Hepatocyte (in vitro differentiated cells): Measurements from ENCODE around the gene SWAP70.

ENCODE experiments used
- EZH2 ChIP-seq: fragments of 200-600 bp; sonication (generic); IDR thresholded peaks from 2 replicates; pipeline ENCODE4 v1.6.1; 2016; ENCODE audit warnings: antibody characterized with exemption, mild to moderate bottlenecking, borderline replicate concordance
- TF ChIP-seq, protein P1 (sequence below): fragments of 200-600 bp; sonication (generic); IDR thresholded peaks from 2 replicates; pipeline ENCODE4 v1.5.1; 2016; ENCODE audit warnings: antibody characterized with exemption, mild to moderate bottlenecking; ENCODE audit not compliant: poor library complexity

DNA sequence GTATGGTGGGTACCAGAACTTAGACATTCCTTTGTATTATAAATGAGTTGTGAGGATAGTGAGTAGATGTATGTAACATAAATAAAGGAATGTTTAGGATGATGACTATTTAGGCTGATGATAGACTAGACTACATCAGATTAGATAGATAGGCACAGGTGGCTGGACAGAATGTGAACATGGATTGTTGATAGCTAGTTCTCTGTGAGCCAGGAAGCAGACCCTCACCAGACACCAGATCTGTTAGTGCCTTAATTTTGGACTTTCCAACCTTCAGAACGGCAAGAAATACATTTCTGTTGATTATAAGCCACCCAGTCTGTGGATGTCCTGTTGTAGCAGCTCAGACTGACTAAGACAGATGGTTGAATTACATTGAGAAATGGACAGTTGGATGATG, 99.4 kb downstream of the SWAP70 start:
- TF ChIP-seq EZH2 = no peak
- TF ChIP-seq, protein P1, sequence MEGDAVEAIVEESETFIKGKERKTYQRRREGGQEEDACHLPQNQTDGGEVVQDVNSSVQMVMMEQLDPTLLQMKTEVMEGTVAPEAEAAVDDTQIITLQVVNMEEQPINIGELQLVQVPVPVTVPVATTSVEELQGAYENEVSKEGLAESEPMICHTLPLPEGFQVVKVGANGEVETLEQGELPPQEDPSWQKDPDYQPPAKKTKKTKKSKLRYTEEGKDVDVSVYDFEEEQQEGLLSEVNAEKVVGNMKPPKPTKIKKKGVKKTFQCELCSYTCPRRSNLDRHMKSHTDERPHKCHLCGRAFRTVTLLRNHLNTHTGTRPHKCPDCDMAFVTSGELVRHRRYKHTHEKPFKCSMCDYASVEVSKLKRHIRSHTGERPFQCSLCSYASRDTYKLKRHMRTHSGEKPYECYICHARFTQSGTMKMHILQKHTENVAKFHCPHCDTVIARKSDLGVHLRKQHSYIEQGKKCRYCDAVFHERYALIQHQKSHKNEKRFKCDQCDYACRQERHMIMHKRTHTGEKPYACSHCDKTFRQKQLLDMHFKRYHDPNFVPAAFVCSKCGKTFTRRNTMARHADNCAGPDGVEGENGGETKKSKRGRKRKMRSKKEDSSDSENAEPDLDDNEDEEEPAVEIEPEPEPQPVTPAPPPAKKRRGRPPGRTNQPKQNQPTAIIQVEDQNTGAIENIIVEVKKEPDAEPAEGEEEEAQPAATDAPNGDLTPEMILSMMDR = no peak
